Transverse colon (tissue), 4 donors: ENCODE results near the gene ASXL1. TPM values are rescaled to one million over a fixed set of nuclear protein-coding genes. Genes with fewer than 3 reads are reported as not detected.
A peak's percentile ranks its signal among the peaks of the same experiment; 100 is the strongest.

ENCODE experiments used
- DNase-seq: peaks from one replicate; pipeline ENCODE4 v3.0.0-alpha.2; 2019
- H3K27ac ChIP-seq, 4 donors: fragments of 200-600 bp; sonication (generic); 2 replicates each; pipeline ENCODE4 v1.5.1; 2016 to 2018; ENCODE audit warnings: inconsistent platforms in 4 of 4
- H3K27me3 ChIP-seq: fragments of 200-600 bp; sonication (generic); 2 replicates; pipeline ENCODE4 v1.5.1; 2017; ENCODE audit warnings: inconsistent platforms
- H3K36me3 ChIP-seq, 4 donors: fragments of 200-600 bp; sonication (generic); 2 replicates each; pipeline ENCODE4 v1.5.1; 2017 to 2019; ENCODE audit warnings: inconsistent platforms in 4 of 4
- H3K4me1 ChIP-seq, 4 donors: fragments of 200-600 bp; sonication (generic); 2 replicates each; pipeline ENCODE4 v1.5.1; 2017 to 2020; ENCODE audit warnings: inconsistent platforms in 4 of 4
- H3K4me3 ChIP-seq, 4 donors: fragments of 200-600 bp; sonication (generic); 1 replicate in 1 of 4; 2 replicates in 3 of 4; pipeline versions ENCODE4 v1.5.1 to v1.6.1; 2017 to 2019; ENCODE audit warnings: inconsistent platforms in 4 of 4
- H3K9me3 ChIP-seq, 2 donors: fragments of 200-600 bp; sonication (generic); 2 replicates each; pipeline ENCODE4 v1.5.1; 2017 to 2019; ENCODE audit warnings: inconsistent platforms in 2 of 2
- EP300 ChIP-seq: sonication (generic); formaldehyde crosslinking; IDR thresholded peaks from one replicate; pipeline ENCODE4 v1.6.1; 2017; ENCODE audit warnings: antibody characterized with exemption, low read depth
- POLR2A ChIP-seq: fragments of 450-650 bp; IDR thresholded peaks from one replicate; pipeline ENCODE4 v1.6.1; 2016; ENCODE audit warnings: antibody characterized with exemption, mild to moderate bottlenecking, moderate library complexity
- POLR2AphosphoS5 ChIP-seq, 3 donors: sonication (generic); formaldehyde crosslinking; IDR thresholded peaks; one replicate each; pipeline ENCODE4 v1.6.1; 2016; ENCODE audit warnings: antibody characterized with exemption in 3 of 3
- WGBS, 2 donors: methylation state at CpG; one replicate each; pipeline ENCODE4 v1.1.5; 2018; ENCODE audit warnings: low coverage in 1 of 2; 5-methylcytosine and 5-hydroxymethylcytosine counted together
- in situ Hi-C, 4 donors: fragments of 200-750 bp; cut with MboI; loops; one replicate each; pipeline versions ENCODE4 v1.15.0 to v1.15.1; 2017; ENCODE audit warnings: low sequenced_read_pairs in 3 of 4, low pct_ligation_motif_present in 1 of 4, low pct_unique_long_range_greater_than_20kb in 1 of 4
- intact Hi-C: fragments of 100-400 bp; cut with DNase I; formaldehyde crosslinking; loops from one replicate; pipeline ENCODE4 v1.15.1; 2023; ENCODE audit warnings: low total_unique reads
- total RNA-seq, 4 donors: library from RNA; depleted of rRNA; stranded (reverse); fragments of >200 nt; gene quantifications; one replicate each; pipeline ENCODE4 v1.1.0, GENCODE V29; 2016
- TF ChIP-seq, protein P1 (sequence below), 5 experiments: fragments of 200-600 bp in 3 of 5; fragments of 450-650 bp in 2 of 5; sonication (generic) in 3 of 5; IDR thresholded peaks; 1 replicate in 2 of 5; 2 replicates in 3 of 5; pipeline ENCODE4 v1.5.1; 2016 to 2017; ENCODE audit warnings: antibody characterized with exemption in 5 of 5, inconsistent platforms in 3 of 5, mild to moderate bottlenecking in 2 of 5, moderate library complexity in 1 of 5

Gene ASXL1
- total RNA-seq, 4 donors from 2014 or later, result 39.6 to 293 (median 92.8) TPM

DNA sequence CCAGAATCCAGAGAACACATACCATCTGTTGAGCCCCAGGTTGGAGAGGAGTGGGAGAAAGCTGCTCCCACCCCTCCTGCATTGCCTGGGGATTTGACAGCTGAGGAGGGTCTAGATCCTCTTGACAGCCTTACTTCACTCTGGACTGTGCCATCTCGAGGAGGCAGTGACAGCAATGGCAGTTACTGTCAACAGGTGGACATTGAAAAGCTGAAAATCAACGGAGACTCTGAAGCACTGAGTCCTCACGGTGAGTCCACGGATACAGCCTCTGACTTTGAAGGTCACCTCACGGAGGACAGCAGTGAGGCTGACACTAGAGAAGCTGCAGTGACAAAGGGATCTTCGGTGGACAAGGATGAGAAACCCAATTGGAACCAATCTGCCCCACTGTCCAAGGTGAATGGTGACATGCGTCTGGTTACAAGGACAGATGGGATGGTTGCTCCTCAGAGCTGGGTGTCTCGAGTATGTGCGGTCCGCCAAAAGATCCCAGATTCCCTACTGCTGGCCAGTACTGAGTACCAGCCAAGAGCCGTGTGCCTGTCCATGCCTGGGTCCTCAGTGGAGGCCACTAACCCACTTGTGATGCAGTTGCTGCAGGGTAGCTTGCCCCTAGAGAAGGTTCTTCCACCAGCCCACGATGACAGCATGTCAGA, 77.4 kb downstream of the ASXL1 start:
- H3K27me3 ChIP-seq, result no peaks in the 10 kb centered on the region
- H3K4me3 ChIP-seq, result no peak overlapping the region
- in situ Hi-C loops, result no loop called here
- no peak for DNase-seq
- H3K9me3 ChIP-seq, result no peaks in the 10 kb centered on the region
- no peak overlapping the region for H3K27ac ChIP-seq
- TF ChIP-seq POLR2A, result no peak
- peaks cover 0 to 61% (median 34%) of the 10 kb centered on the region in 4 donors for H3K36me3 ChIP-seq
- no peaks in the 10 kb centered on the region for H3K4me1 ChIP-seq
- 98% methylated on average over 12 of the region's 12 CpGs; no CpG with 5 or more reads in 1 of the 2 donors for WGBS, 2 donors
- intact Hi-C loops, result no loop called here

DNA sequence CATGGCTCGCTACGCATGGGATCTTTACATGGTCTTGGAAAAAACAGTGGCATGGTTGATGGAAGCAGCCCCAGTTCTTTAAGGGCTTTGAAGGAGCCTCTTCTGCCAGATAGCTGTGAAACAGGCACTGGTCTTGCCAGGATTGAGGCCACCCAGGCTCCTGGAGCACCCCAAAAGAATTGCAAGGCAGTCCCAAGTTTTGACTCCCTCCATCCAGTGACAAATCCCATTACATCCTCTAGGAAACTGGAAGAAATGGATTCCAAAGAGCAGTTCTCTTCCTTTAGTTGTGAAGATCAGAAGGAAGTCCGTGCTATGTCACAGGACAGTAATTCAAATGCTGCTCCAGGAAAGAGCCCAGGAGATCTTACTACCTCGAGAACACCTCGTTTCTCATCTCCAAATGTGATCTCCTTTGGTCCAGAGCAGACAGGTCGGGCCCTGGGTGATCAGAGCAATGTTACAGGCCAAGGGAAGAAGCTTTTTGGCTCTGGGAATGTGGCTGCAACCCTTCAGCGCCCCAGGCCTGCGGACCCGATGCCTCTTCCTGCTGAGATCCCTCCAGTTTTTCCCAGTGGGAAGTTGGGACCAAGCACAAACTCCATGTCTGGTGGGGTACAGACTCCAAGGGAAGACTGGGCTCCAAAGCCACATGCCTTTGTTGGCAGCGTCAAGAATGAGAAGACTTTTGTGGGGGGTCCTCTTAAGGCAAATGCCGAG, 78.2 kb downstream of the ASXL1 start:
- WGBS, 2 donors, result 95% methylated on average over 11 of the region's 11 CpGs; no CpG with 5 or more reads in 1 of the 2 donors
- no peaks in the 10 kb centered on the region for H3K9me3 ChIP-seq
- H3K4me3 ChIP-seq, result no peak overlapping the region
- no peaks in the 10 kb centered on the region for H3K27me3 ChIP-seq
- no peaks in the 10 kb centered on the region for H3K4me1 ChIP-seq
- intact Hi-C loops, result no loop called here
- H3K27ac ChIP-seq, result no peak overlapping the region
- in situ Hi-C loops, result no loop called here
- H3K36me3 ChIP-seq, result peaks cover 0 to 56% (median 30%) of the 10 kb centered on the region in 4 donors
- no peak for TF ChIP-seq POLR2A
- TF ChIP-seq, protein P1, sequence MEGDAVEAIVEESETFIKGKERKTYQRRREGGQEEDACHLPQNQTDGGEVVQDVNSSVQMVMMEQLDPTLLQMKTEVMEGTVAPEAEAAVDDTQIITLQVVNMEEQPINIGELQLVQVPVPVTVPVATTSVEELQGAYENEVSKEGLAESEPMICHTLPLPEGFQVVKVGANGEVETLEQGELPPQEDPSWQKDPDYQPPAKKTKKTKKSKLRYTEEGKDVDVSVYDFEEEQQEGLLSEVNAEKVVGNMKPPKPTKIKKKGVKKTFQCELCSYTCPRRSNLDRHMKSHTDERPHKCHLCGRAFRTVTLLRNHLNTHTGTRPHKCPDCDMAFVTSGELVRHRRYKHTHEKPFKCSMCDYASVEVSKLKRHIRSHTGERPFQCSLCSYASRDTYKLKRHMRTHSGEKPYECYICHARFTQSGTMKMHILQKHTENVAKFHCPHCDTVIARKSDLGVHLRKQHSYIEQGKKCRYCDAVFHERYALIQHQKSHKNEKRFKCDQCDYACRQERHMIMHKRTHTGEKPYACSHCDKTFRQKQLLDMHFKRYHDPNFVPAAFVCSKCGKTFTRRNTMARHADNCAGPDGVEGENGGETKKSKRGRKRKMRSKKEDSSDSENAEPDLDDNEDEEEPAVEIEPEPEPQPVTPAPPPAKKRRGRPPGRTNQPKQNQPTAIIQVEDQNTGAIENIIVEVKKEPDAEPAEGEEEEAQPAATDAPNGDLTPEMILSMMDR (IDR thresholded peaks at IDR 0.05), result no peak
- TF ChIP-seq POLR2AphosphoS5 (IDR thresholded peaks at IDR 0.05), result no peak
- TF ChIP-seq EP300, result no peak
- no peak for DNase-seq

DNA sequence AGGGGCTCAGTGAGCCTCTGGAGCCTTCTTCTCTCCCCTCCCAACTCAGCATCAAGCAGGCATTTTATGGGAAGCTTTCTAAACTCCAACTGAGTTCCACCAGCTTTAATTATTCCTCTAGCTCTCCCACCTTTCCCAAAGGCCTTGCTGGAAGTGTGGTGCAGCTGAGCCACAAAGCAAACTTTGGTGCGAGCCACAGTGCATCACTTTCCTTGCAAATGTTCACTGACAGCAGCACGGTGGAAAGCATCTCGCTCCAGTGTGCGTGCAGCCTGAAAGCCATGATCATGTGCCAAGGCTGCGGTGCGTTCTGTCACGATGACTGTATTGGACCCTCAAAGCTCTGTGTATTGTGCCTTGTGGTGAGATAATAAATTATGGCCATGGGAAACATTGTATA, 78.8 kb downstream of the ASXL1 start:
- Histone ChIP-seq H3K4me1 (no peaks in the 10 kb centered on the region), H3K9me3 (no peaks in the 10 kb centered on the region), H3K36me3 (peaks cover 0 to 54% (median 26%) of the 10 kb centered on the region in 4 donors), H3K4me3 (no peak overlapping the region), H3K27ac (no peak overlapping the region), H3K27me3 (no peaks in the 10 kb centered on the region)
- TF ChIP-seq POLR2A, result no peak
- TF ChIP-seq POLR2AphosphoS5 (IDR thresholded peaks at IDR 0.05), result no peak
- TF ChIP-seq, protein P1 (IDR thresholded peaks at IDR 0.05), result no peak
- TF ChIP-seq EP300, result no peak
- WGBS, 2 donors, result 97% methylated on average over 7 of the region's 7 CpGs; no CpG with 5 or more reads in 1 of the 2 donors
- in situ Hi-C loops, result no loop called here
- intact Hi-C loops, result no loop called here
- no peak for DNase-seq

DNA sequence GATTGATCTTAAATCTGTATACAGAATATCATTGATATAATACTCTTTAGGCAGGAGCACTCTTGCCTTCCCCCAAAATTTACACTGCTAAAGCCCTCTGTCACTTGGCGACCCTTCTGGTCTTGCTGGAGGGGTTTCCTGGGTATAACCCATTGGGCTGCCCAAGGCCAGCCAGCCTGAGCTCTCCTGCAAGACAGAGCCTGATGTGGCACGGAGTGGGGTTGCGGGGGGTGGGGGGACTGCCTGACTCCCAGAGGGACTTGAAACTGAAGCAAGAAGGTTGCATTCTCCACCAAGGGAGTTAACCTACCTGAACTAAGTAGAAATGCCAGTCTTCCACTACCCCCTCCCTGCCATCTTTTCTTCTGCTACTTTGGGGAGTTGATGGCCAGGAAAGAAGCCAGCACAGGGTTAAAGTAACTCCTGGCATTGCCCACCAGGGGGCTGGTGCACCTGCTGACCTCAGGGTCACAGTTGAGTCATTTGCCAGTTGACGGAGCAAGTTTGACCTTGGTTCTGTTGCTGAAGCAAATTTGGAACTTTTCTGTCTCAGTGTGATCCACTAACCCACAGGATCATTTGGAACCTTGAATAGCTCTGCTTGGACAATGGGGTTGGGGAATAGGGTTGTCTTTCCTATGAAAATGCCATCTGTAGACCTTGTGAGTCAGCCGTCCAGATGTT, 79.4 kb downstream of the ASXL1 start:
- in situ Hi-C loops (no loop called here), intact Hi-C loops (no loop called here)
- Histone ChIP-seq H3K36me3 (peaks cover 0 to 54% (median 26%) of the 10 kb centered on the region in 4 donors), H3K9me3 (no peaks in the 10 kb centered on the region), H3K27me3 (no peaks in the 10 kb centered on the region), H3K27ac (no peak overlapping the region), H3K4me1 (no peaks in the 10 kb centered on the region), H3K4me3 (no peak overlapping the region)
- DNase-seq, result no peak
- no peak for TF ChIP-seq POLR2A
- TF ChIP-seq, protein P1 (IDR thresholded peaks at IDR 0.05), result peak in 3 of 5 experiments; percentile 15 to 20 (median 18)
- WGBS, 2 donors, result 83% methylated on average over 5 of the region's 5 CpGs; no CpG with 5 or more reads in 1 of the 2 donors
